ACHN (cell line): ENCODE measurements around the gene PLSCR4.
A peak's percentile ranks its signal among the peaks of the same experiment; 100 is the strongest.

Source experiments
- DNase-seq: peaks from one replicate; pipeline ENCODE4 v3.0.0-alpha.2; 2015
- in situ Hi-C: cut with HindIII; loops from 2 replicates; pipeline ENCODE4 v1.10.0; 2017; ENCODE audit warnings: low sequenced_read_pairs, low pct_ligation_motif_present, low pct_unique_long_range_greater_than_20kb

Gene PLSCR4

DNA sequence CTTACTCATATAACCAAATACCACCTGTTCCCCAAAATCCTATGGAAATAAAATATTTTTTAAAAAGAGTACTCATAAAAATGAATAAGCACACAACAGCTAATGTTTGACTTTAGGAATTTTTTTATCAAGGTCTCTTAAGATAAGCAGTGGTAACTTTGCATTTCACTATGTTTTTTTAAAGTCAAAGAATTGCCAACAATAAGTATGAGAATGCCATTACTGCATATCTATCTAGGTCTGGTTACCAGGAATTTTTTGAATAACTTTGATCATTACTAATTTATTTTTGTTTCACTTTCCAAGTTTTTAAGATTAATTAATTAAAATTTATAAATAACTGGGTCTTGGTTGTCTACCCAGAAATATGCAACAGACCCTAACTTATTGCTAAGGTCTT is 41.5 kb downstream of the PLSCR4 start:
- DNase-seq: no peak
- in situ Hi-C loops: no loop called here

DNA sequence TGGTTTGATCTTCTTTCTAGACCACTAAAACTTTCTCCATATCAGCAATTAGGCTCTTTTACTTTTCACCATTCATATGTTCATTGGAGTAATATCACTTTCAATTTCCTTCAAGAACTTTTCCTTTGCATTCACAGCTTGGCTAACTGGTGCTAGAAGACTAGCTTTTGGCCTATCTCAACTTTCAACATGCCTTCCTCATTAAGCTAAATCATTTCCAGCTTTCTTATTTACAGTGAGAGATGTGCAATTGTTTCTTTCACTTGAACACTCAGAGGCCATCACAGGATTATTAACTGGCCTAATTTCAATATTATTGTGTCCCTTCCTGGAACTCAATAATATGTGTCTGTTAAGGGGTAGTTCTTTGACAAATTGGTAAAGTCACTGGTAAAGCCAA is 47.1 kb downstream of the PLSCR4 start:
- DNase-seq: no peak
- in situ Hi-C loops: no loop called here

DNA sequence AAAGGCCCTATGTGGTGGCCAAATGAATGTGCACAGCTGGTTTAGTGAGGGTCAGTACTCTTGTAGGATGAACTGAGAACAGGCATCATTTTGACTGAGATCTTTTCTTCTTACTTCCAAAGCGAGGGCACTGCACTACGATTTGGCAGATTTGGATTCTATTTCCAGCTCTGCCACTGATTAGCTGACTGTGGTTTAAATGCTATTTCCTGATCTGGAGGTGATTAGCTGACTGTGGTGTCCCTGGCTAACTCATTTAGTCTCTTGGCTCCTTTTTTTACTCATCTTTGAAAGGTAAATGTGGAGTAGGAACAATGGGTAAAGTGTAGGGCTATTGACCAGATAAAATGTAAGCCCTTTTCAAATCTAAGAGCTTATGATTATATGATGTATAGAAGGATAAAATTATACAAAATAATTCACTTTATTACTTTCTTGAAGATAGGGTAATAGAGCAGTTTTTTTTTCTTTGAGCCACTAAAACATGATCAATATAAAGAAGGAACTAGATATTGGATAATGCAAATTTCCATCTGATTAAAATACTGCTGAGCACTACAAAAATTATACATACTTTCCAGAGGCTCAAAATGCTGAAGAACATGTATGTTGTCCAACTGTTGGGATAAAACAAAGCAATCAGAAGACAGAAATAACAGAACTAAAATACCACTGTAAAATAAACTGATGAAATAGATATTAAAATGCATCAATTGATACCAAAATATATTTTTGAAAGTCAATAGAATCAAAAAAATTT is 50.3 kb downstream of the PLSCR4 start:
- in situ Hi-C loops: no loop called here
- DNase-seq: no peak

DNA sequence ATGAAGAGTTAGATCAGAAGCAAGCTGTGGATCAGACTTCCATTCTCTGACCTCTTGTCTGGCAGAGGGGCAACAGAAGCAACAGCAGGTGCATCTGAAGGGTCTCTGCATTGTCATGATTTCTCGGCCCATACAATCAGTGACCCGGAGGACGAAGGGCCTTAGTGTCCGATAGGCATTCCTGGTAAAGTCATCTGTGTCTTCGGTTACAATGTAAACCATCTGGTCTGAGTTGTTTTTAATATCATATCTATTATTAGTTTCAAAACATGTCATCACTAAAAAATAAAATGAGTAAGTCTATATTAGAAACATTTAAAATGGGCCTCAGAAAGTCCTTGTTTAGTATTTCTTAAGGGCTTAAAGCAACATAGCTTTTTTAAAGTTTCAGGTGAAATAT is 51.1 kb downstream of the PLSCR4 start:
- in situ Hi-C loops: no loop called here
- no peak for DNase-seq

DNA sequence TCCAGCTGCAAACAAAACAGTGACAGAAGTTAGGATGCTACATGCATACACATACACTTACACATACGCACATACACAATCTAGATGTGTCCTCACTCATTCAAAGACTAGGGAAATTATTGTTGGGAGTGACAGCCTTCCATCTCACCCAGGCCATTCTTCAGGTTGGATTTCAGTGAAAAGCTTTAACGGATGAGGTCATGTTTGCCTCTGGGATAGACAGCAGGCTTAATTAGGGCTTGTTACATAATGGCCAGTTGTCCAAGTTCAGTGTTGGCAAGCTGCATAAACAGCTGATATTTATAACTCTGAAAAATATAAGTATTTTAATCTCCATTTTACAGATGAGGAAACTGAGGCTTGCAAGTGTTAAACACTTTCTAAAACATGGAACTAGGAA is 54.1 kb downstream of the PLSCR4 start:
- in situ Hi-C loops: no loop called here
- no peak for DNase-seq

DNA sequence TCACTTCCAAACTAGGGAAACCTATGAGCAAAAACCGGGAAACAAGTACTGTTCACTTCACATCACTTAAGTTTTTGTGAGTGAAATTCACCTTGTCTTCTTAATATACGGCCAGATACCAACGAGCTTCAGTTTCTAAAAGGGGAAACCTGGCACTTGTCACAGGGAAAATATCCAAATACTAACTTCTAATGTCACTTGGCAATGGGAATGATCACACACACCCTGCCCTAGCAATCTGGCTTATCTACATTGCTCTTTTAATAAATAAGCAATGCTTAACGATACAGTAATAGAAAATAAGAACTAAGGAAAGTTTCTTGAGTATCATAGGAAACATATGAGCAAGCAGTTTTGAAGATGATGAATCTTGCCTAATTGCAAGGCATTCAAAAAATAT is 55.3 kb downstream of the PLSCR4 start:
- no peak for DNase-seq
- in situ Hi-C loops: no loop called here

DNA sequence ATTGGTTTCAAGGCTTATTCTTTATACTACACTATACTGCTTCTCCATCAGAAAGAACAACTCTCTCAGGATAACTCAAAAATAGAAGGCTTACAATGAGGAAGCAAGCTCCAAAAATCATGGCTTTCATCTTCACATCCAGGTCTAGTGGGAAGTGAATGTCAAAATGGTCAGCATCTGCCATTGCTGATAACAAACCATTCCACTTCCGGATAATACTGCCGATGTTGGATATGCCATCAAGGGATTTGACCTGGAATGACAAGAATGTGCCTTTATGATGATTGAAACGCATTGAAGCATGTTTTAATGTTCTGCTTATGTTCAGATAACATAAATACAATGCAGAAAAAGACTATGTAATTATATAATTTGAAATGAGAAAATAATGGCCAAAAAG is 55.9 kb downstream of the PLSCR4 start:
- DNase-seq: no peak
- in situ Hi-C loops: no loop called here

DNA sequence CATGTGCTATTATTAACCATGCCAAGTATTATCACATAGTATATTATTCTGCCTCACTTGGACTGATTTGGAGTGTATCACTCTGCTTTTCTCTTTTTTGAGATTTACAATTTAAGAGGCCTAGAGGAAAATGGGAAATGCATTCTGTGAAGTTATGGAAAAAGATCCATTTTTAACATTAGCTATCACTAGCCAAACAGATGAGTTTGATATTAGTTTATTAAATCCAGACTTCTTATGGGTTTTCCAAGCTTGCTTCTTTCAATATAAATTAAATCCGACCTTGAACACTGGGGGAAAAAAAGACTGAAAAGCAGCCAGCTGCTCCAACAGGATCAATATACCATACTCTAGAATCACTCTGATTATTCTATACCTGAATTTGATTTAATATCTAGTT is 59.9 kb downstream of the PLSCR4 start:
- in situ Hi-C loops: no loop called here
- DNase-seq: no peak

DNA sequence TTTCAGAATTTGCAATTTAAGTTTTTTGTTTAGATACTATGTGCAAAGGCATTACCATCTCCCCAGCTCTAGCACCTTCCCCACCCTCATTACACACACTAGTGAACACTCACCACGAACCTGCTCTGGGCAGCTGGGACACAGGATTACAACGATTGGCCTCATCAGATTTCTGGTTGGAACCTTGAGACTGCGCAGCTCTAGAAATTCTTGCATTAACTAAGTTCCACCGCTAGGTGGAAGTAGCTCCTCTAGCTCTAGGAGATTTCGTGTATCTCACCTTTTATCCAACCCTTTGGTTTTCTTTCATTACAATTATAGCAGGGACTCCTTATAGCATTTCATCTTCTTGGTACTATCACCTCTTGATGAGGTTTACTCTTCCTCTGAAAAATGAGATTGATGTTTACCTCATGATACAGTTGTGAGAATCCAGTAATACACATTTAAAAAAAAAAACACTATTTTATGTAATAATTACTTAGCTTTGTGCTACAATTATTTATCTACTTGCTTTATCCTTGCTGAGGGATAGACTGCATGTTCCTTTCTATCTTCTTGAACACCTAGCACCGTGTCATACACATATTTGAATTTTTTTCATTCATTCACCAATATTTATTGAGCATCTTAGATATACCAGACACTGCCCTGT is 61.3 kb downstream of the PLSCR4 start:
- in situ Hi-C loops: no loop called here
- peak; percentile 70 for DNase-seq

DNA sequence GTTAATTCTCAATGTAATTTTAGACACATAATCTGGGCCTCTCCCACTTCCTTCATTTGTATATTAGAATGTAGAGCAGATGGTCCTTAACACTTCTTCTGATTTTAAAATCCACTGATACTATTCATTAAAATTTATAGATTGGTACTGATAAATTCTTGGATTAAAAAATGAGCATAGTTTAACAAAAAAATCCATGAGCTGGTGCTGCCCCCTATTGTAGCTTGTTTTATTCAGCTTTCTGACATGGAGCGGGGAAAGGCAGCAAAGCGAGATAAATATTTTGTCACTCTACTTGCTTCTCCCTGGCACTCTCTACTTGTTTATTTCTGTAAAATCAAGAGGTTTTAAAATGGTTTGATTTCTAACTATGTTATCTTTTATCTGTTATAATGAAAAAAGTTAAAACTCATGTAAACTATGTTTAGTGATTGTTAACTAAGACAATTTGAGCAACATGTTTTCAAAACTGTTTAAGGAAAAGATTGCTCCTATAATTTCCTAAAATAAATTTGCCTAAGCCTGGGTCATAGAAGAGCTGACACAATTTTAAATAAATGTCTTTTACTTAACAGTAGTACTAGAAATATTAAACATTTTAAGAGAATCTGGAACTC is 63.5 kb downstream of the PLSCR4 start:
- peak; percentile 33 for DNase-seq
- in situ Hi-C loops: no loop called here

DNA sequence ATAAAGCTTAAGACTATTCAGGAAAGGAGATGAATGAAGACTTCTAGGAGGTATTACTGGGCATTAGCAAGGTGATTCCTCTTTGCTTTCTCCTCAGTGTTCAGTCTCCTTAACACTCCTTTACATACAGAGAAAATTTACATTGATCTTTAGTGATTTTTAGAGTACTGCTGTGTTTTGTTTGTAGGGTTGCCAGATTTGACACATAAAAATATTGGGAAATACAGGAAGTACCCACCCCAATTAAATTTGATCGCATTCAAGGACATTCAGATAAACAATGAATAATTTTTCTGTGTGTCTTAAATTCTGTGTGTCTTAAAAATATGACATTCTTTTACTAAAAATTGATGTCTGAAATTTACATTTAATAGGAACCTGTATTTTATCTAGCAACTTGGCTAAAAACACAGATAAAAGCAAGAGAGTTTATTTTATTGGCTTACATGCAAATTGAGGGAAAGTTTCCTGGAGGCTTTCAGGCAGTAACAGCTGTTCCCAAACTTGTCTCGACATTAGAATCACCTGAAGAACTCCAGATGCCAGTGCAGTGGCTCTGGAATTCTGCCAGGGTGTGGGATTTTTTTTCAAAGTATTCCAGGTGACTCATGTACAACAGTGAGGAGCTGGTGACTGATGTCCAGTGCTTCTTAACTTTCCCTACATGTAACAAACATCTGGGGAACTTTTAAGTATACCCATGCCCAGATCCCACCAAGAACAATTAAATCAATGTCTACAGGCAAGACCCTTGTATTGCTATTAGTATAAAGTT is 66.5 kb downstream of the PLSCR4 start:
- in situ Hi-C loops: no loop called here
- DNase-seq: no peak

DNA sequence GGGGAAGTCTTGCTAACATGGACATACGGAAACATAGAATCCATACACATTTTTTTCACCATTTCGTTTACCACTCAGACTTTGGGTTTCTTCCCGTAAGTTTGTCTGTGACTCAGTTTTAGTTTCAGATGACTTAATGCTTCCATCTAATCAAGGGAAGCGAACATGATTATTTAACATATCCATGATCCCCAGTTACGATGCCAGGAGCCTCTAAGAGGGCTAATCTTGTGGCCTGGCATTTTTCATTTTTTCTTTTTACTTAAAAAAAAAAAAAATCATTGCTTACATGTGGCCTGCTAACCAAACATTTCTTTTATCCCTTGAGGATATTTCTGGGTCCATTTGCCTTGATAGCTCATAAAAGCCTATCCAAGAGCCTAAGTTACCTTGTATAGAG is 69.7 kb downstream of the PLSCR4 start:
- in situ Hi-C loops: no loop called here

DNA sequence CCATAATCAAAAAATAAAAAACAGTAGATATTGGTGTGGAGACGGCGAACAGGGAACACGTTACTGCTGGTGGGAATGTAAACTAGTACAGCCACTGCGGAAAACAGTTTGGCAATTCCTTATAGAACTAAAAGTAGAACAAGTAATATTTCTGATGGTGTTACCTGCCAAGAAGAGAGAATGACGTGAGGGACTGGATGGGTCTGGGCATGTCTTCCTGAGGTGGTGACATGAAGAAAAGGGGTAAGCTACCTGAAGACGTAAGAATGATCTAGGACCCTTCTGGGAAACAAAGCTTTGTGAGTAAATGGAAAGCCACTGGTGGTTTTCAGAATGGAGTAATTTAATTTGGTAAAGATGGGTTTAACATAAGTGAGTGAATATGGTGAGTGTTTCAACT is 70.5 kb downstream of the PLSCR4 start:
- no peak for DNase-seq
- in situ Hi-C loops: no loop called here

More for the DNA sequence above, 69.7 kb downstream of the PLSCR4 start:
- no peak for DNase-seq

DNA sequence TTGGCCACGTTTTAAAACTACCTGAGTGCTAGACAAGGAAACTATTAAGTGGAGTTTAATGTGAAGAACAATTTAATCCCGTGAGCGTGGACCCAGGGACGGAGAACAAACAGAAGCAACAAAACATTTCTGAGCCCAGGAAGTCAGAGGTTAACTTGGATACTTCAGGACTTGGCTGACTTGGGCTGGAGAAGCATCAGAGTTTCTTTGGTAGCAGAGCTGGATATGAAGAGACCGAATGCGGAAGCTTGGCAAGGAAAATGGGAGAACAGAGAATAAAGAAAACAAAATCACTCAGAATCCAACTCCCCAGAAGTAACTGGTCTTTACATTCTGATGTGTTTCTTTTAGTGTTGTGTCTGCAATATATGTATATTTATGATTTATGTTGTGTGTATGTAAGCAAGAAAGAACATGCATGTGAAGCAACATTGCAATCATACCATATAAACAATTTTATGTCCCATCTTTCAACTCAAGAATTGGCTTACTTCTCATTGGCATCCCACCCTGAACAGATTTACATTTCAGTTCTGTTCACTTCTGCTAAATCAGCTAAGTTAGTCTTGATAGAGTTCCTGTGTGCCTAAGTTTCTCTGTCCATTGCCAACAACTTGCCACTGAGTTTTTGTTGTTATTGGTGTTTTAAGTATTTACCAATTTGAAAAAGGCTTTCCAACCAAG is 72.8 kb downstream of the PLSCR4 start:
- in situ Hi-C loops: no loop called here
- DNase-seq: no peak

DNA sequence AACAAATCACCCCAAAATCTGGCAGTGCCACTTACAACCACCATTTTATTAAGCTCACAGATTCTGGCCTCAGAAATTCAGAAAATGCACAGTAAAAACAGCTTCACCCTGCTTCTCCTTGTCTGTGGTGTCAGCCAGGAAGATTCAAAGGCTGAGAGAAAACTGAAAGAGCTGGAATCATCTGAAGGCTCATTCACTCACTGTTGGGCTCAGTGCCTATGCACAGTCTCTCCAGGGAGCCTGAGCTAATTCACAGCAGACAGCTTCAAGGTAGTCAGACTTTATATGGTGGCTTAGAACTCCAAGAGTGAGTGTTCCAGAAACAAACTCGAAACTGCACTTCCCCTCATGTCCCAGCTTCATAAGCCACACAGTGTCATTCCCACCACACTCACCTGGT is 73.4 kb downstream of the PLSCR4 start:
- in situ Hi-C loops: no loop called here
- DNase-seq: no peak

DNA sequence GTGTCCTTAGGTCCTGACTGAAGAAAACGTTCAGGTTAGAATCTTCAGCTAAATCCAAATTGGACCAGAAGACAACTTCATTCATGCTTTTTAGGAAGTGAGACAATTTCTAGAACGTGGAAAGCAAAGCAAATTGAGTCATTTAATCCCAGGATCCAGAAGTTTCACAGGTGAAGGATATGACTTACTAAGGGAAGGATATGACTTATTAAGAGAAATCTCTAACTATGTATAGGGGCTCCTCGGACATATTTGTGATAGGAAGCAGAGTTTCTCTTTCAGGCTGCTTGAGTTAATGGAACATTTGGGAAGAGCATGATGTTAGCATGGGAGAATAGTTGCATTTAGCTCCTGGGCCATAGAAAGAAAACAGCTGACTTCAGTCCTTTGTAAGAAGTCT is 73.8 kb downstream of the PLSCR4 start:
- no peak for DNase-seq
- in situ Hi-C loops: no loop called here

DNA sequence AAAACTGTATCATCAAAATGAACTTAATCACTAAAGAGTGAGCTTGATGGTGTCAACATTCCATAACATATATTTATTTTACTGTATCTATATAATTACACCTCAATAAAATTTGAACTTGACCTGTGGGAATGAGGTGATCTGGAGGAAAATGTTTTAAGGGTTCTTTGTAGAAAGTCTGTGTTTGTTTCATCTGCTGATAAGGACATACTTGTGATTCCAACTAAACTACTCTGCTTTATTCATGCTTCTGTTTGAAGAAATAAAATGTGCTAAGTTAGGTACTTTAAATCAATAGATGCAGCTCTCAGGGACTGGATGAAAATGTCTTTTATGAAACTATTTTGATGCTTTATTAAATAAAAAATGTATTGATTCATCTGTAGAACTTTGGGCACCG is 78.3 kb downstream of the PLSCR4 start:
- in situ Hi-C loops: loop anchor here (25.0 kb wide), 1 partner anchor 110 kb away; no protein-coding TSS in a partner anchor
- DNase-seq: no peak

DNA sequence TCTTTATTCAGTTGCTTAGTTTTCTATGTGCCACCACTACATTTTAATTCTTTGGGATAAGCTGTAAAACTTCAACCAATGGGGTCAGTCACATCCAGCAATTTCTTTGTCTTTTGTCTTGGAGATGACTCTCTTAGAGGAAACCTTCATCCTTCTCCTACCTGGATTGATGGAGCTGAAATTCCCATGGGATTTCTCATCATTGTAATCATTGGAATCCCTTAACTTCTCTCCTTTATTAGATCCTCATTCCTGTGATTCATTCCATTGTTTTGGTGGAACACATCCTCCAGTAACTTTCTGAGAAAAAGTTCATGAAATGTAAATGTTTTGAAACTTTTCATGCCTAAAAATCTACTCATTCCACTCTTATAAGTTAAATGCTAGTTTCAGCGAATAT is 80.3 kb downstream of the PLSCR4 start:
- in situ Hi-C loops: loop anchor here (25.0 kb wide), 1 partner anchor 108 kb away; no protein-coding TSS in a partner anchor
- DNase-seq: no peak

DNA sequence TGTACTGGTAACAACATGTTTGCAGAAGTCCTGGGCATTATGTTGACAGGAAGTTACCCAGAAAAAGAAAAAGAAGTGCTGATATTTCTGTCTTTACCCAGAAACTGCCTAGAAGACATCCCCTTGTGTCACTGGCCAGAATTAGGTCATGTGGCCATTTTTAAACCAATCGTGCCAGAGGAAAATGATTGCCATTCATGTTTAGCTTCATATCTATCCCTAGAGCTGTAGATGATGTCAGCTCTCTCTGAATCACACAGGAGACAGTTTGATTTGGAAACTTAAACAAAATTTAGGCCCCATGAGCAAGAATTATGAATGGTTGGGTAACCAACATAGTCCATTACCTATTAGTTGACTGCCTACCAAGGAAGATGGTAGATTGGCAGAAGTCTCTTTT is 81.0 kb downstream of the PLSCR4 start:
- no peak for DNase-seq

More for the DNA sequence above, 81.0 kb downstream of the PLSCR4 start:
- in situ Hi-C loops: loop anchor here (25.0 kb wide), 1 partner anchor 108 kb away; no protein-coding TSS in a partner anchor
